ENCODE data around the gene SLC44A2. TPM values are rescaled to one million over a fixed set of nuclear protein-coding genes. Genes with fewer than 3 reads are reported as not detected.

The SLC44A2 gene
- total and polyA plus RNA-seq, 8 donors: 175 to 255 (median 188) TPM

DNA sequence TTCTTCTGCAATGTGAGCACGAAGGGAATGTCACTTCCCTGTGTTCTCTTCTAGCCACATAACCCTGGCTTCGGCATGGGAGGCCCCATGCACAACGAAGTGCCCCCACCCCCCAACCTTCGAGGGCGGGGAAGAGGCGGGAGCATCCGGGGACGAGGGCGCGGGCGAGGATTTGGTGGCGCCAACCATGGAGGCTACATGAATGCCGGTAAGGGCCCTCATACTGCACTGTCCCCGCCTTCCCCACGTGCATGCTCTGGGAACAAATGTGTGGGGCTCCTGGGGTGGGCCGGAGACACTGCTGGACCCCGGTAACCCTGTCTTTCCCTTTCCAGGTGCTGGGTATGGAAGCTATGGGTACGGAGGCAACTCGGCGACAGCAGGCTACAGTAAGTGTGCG, 58.2 kb downstream of the SLC44A2 start:
- TF ChIP-seq, protein P1, sequence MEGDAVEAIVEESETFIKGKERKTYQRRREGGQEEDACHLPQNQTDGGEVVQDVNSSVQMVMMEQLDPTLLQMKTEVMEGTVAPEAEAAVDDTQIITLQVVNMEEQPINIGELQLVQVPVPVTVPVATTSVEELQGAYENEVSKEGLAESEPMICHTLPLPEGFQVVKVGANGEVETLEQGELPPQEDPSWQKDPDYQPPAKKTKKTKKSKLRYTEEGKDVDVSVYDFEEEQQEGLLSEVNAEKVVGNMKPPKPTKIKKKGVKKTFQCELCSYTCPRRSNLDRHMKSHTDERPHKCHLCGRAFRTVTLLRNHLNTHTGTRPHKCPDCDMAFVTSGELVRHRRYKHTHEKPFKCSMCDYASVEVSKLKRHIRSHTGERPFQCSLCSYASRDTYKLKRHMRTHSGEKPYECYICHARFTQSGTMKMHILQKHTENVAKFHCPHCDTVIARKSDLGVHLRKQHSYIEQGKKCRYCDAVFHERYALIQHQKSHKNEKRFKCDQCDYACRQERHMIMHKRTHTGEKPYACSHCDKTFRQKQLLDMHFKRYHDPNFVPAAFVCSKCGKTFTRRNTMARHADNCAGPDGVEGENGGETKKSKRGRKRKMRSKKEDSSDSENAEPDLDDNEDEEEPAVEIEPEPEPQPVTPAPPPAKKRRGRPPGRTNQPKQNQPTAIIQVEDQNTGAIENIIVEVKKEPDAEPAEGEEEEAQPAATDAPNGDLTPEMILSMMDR (IDR thresholded peaks at IDR 0.05): no peak
- no peak overlapping the region for H3K4me3 ChIP-seq
- peaks cover 0 to 100% of the 10 kb centered on the region in 2 donors for H3K36me3 ChIP-seq
- H3K4me1 ChIP-seq: no peaks in the 10 kb centered on the region
- ATAC-seq (no peak), DNase-seq (no peak)
- intact Hi-C loops (cut with DNase I): no loop called here
- no peaks in the 10 kb centered on the region for H3K27me3 ChIP-seq
- no peaks in the 10 kb centered on the region for H3K9me3 ChIP-seq
- H3K27ac ChIP-seq: no peak overlapping the region

DNA sequence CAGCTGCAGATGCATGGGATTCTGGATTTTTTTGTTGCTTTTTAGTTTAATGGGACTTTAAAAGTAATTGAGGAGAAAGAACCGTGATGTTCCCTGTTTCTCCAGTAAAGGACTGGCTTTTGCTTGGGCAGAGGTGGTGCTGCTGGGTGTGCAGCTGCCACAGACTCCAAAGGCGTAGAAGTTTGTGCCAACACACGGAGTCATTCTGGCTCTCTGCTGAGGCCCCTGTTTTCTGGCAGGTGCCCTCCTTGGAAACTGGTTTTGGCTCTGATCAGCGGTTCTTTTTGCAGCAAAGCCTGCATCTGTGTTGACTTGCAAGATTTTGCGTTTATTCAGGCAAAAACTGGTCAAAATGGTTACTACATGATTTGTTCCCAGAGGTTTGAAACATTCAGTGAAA, 59.9 kb downstream of the SLC44A2 start:
- ATAC-seq: no peak
- TF ChIP-seq, protein P1 (IDR thresholded peaks at IDR 0.05): no peak
- Histone ChIP-seq H3K27me3 (no peaks in the 10 kb centered on the region), H3K36me3 (peaks cover 0 to 100% of the 10 kb centered on the region in 2 donors), H3K27ac (no peak overlapping the region), H3K9me3 (no peaks in the 10 kb centered on the region), H3K4me1 (no peaks in the 10 kb centered on the region), H3K4me3 (no peak overlapping the region)
- DNase-seq: no peak
- intact Hi-C loops (cut with DNase I): no loop called here

GRCh38 chr19:10686193-10686592, 60.8 kb downstream of the SLC44A2 start:
- no peak overlapping the region for H3K4me3 ChIP-seq
- H3K27me3 ChIP-seq: no peaks in the 10 kb centered on the region
- intact Hi-C loops (cut with DNase I): no loop called here
- DNase-seq: no peak
- H3K27ac ChIP-seq: no peak overlapping the region
- no peak for ATAC-seq
- no peaks in the 10 kb centered on the region for H3K9me3 ChIP-seq
- peaks cover 0 to 100% of the 10 kb centered on the region in 2 donors for H3K36me3 ChIP-seq
- TF ChIP-seq, protein P1 (IDR thresholded peaks at IDR 0.05): no peak
- no peaks in the 10 kb centered on the region for H3K4me1 ChIP-seq

DNA sequence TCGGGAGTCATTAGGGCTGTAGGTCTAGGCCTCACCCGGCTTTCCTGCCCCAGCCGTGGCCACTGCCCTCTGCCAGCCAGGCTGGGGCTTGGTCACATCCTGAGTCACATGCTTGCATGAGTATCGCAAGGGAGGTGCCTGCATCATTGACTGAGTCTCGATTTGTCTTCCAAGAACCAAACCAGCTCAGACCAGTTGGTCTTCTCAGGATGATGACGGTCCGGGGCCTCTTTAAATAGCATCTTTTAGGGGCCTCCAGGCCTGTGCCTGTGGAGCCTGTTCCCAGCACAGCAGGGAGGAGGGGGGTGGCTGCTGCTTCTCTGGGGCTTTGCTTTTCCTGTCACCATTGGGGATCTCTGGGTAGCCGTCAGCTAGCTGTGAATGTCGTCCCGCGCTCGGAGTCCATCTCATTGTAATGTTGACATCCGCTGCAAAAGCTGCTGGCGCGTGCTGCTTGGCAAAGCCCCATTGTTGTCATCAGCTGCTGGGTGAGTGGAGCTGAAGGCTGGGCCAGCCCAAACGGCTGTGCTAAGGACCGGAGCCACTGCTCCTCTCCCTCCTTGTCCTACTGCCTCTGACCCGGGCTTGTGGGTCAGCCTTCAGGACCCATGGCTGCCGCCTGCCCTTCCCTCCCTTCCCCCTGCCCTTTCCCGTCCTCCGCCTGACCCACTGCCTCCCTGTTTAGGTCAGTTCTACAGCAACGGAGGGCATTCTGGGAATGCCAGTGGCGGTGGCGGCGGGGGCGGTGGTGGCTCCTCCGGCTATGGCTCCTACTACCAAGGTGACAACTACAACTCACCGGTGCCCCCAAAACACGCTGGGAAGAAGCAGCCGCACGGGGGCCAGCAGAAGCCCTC, 61.5 kb downstream of the SLC44A2 start:
- intact Hi-C loops (cut with DNase I): no loop called here
- no peak for DNase-seq
- no peaks in the 10 kb centered on the region for H3K4me1 ChIP-seq
- H3K27ac ChIP-seq: no peak overlapping the region
- peaks cover 0 to 100% of the 10 kb centered on the region in 2 donors for H3K36me3 ChIP-seq
- no peak overlapping the region for H3K4me3 ChIP-seq
- H3K27me3 ChIP-seq: no peaks in the 10 kb centered on the region
- H3K9me3 ChIP-seq: no peaks in the 10 kb centered on the region
- ATAC-seq: no peak
- TF ChIP-seq, protein P1 (IDR thresholded peaks at IDR 0.05): no peak

- peaks cover 0 to 99% of the 10 kb centered on the region in 2 donors for H3K36me3 ChIP-seq
- TF ChIP-seq, protein P1 (IDR thresholded peaks at IDR 0.05): no peak
- no peak overlapping the region for H3K4me3 ChIP-seq
- H3K9me3 ChIP-seq: no peaks in the 10 kb centered on the region
- DNase-seq: no peak
- H3K27ac ChIP-seq: no peak overlapping the region
- H3K27me3 ChIP-seq: no peaks in the 10 kb centered on the region
- no peaks in the 10 kb centered on the region for H3K4me1 ChIP-seq
- no peak for ATAC-seq
- intact Hi-C loops (cut with DNase I): no loop called here
Measured at GRCh38 chr19:10687518-10688288, 62.4 kb downstream of the SLC44A2 start.

Data from left lung (tissue), 10 donors.